ENCODE results near the gene KMT2E.

KMT2E gene

DNA sequence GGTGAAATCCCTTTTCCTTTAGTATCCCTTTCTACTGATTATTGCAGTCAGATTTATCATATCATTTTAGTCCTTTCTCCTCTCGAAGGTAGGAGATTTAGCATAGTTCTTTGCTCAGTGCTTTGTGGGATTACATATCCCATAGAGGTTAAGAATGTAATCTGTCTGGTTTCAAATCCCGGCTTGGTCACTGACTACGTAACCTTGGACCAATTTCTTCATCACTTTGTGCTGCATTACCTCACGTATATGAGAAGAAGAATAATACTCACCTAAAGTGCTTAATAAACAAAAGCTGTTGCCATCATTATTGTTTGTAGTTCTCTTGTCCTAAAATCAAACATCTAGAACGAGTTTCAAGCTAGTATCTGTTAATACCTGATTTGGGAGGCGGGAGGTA lies 74.0 kb downstream of the KMT2E start:
- no peak for DNase-seq (ENCODE audit: low read depth)

DNA sequence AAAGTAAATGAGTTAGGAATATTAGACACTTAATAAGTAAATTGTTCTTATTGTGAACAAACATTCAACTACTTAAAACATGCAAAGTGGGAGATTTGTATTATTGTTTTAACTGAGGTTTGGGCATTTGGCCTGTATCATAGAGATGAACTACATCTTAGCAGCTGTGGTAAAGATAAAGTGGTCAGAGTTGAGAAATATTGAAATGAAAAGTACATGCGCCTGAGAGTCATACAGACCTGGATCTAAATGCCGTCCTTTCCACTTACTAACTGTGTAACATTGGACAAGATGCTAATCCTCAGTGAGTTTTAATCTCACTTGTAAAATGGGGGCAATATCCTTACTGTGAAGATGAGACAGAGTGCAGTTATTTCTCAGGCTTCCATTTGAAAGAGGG lies 74.5 kb downstream of the KMT2E start:
- DNase-seq (ENCODE audit: low read depth), result no peak

DNA sequence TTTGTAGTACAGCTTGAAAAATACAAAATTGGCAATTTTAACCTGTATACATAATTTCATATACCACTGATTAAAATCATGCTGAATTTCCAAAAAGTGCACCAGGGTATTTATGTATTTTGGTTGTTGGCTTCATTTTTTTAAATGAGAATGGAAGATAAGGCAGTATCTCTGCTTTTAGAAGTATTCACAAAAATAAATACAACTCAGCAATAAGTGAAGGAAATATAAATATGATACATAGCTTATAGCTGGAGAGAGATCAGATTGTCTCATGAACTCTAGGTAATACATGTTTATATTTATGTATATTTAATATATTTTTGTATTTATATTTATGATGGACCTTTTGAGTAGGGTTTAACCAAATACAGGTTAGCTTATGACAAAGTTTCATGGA lies 81.0 kb downstream of the KMT2E start:
- DNase-seq (ENCODE audit: low read depth), result no peak

DNA sequence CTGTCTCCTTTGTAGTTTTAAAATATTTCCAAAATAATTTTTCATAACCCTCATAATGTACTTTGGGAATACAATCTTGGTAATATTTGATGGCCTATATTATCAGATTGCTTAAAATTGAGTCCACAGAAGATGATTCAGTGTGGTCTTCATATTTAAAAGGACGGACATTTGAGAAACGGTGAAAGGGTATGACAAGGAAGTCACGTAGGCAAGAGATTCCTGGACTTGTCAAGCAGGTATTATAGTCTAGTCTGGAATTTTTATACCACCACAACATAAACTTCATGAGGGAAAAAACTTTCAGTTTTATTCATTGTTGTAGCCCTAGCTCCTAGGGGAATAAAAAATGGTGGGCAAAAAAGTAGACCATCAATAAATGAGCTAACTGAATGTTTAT lies 82.3 kb downstream of the KMT2E start:
- no peak for DNase-seq (ENCODE audit: low read depth)

DNA sequence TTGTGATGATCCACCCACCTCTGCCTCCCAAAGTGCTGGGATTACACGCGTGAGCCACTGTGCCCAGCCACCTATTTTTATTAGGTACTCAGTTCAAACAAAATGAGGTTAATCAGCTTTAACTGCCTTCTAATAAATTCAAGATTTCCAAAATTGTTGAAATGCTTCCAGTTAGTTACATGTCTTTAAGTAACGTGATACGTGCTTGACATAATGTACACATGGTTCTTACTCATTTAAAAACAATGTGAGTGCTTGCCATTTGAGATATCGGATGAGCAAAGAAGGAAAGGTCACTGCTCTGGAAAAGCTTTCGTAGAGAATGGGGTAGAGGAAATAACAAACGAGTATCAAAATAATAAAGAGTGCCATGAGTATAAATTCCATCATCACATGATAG lies 83.6 kb downstream of the KMT2E start:
- DNase-seq (ENCODE audit: low read depth), result no peak

DNA sequence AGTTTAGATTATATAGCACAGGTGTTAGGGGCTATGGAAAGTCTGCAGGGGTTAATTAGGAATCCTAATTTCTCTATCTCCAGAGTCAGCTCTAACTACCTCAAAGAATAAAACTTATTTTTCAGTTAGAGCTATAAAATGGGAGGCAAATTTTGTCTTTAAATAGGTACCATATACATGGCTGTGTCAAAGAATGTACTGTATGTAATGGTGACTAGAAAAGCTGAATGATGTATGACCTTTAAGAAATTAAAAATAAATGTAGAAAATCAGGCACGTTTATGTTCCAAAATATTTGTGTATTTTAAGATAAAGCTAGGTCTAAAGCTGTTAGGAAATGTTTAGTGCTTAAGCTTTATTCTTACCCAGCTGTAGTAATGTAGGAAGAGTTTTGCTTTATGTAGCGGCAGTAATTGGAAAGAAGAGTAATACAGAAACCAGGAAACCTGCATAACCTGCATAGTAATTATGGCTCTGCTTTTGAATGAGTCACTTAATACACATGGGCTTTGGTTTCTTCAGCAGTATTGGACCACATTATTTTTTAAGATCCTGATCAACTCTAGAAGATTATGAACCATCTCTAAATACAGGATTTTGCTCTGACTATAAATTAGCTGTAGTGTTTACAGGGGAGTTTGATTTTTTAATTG lies 85.0 kb downstream of the KMT2E start:
- DNase-seq (ENCODE audit: low read depth), result no peak

DNA sequence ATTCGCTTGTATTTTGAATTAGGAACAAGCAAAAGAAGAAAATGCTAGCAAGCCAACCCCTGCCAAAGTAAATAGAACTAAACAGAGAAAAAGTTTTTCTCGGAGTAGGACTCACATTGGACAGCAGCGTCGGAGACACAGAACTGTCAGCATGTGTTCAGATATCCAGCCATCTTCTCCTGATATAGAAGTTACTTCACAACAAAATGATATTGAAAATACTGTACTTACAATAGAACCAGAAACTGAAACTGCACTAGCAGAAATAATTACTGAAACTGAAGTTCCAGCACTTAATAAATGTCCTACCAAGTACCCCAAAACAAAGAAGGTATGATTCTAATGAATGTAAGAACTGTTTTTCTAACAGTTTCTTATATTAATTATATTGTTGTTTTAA lies 87.9 kb downstream of the KMT2E start:
- DNase-seq (ENCODE audit: low read depth), result no peak

DNA sequence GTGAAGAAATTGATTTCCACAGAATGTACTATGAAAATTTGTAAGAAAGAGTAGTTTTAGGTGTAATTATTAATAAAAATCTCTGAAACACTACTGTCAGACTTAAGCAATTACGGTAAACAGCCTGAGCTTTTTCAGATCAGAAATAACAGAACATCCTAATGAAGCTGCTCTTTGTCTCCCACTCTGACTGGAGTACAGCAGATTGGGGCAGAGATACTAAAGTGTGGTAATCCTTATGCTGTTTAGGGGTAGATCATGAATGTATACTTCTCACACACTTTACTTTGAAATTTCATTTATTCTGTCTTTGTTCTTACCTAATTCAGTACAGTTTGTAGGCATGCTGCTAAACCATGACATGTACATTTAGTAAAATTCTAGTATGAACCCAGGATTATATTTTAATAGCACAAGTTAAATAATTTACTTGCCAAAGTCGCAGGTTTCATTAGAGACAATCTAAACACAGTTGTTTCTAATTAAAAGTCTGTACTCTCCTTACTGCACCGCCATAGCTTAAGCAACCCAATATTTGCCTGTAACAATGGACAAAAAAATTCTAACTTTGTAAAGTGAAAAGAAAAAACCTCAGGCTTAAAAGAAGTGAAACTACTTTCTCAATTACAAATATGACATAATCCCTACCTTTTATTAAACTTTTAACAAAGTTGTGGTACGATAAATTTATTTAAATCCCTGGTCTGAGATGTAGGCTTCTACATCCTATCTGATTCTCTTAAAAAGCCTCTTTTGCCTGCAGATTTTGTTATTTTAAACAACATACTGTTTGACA lies 88.8 kb downstream of the KMT2E start:
- no peak for DNase-seq (ENCODE audit: low read depth)

DNA sequence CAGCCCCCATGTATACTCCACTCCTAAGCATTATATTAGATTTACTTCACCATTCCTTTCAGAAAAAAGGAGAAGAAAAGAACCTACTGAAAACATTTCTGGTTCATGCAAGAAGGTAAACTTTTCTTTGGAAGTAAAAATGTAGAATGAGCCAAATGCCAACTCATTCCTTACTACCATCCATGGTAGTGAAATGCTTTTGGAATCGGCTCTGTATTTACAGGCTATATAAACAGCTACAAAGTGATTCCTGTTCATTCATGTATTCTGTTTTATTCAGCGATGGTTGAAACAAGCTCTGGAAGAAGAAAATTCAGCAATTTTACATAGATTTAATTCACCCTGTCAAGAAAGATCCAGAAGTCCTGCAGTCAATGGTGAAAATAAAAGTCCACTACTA lies 91.6 kb downstream of the KMT2E start:
- DNase-seq (ENCODE audit: low read depth), result no peak

DNA sequence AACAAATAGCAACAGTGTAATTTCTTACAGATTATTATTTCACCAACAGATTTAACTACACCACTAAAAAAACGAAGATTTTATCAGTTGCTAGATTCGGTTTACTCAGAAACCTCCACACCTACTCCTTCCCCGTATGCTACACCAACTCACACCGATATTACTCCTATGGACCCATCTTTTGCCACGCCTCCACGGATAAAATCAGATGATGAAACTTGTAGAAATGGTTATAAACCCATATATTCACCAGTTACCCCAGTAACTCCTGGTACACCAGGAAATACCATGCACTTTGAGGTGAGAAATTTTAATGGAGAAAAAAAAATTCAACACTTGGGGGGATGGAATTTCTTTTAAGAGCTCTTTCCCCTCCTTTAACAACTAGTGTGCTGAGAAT lies 92.5 kb downstream of the KMT2E start:
- DNase-seq (ENCODE audit: low read depth), result no peak

DNA sequence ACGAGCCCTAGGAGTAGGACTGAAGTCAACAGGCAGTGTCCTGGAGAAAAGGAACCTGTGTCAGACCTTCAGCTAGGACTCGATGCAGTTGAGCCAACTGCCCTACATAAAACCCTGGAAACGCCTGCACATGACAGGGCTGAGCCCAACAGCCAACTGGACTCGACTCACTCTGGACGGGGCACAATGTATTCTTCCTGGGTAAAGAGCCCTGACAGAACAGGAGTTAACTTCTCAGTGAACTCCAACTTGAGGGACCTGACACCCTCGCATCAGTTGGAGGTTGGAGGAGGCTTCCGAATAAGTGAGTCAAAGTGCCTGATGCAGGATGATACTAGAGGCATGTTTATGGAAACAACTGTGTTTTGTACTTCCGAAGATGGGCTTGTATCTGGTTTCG lies 93.5 kb downstream of the KMT2E start:
- DNase-seq (ENCODE audit: low read depth), result no peak

DNA sequence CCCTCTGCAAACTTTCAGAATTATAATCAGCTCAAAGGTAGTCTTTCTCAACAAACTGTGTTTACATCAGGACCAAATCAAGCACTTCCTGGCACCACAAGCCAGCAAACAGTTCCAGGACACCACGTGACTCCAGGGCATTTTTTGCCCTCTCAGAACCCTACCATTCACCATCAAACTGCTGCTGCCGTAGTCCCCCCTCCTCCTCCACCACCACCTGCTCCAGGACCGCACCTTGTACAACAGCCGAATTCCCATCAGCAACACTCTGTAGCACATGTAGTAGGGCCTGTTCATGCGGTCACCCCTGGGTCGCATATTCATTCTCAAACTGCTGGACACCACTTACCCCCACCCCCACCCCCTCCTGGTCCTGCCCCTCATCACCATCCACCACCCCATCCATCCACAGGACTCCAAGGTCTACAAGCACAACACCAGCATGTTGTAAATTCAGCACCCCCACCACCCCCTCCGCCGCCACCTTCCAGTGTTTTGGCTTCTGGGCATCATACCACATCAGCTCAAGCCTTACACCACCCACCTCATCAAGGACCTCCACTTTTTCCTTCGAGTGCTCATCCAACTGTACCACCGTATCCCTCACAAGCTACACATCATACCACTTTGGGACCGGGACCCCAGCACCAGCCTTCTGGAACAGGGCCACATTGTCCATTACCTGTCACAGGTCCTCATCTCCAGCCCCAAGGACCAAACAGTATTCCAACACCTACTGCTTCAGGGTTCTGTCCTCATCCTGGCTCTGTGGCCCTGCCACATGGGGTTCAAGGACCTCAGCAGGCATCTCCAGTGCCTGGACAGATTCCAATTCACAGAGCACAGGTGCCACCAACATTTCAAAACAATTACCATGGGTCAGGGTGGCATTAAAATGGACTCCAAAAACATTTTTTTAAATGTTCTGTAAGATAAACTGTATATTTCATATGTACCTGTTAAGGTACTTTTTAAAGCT lies 98.7 kb downstream of the KMT2E start:
- DNase-seq (ENCODE audit: low read depth), result no peak

DNA sequence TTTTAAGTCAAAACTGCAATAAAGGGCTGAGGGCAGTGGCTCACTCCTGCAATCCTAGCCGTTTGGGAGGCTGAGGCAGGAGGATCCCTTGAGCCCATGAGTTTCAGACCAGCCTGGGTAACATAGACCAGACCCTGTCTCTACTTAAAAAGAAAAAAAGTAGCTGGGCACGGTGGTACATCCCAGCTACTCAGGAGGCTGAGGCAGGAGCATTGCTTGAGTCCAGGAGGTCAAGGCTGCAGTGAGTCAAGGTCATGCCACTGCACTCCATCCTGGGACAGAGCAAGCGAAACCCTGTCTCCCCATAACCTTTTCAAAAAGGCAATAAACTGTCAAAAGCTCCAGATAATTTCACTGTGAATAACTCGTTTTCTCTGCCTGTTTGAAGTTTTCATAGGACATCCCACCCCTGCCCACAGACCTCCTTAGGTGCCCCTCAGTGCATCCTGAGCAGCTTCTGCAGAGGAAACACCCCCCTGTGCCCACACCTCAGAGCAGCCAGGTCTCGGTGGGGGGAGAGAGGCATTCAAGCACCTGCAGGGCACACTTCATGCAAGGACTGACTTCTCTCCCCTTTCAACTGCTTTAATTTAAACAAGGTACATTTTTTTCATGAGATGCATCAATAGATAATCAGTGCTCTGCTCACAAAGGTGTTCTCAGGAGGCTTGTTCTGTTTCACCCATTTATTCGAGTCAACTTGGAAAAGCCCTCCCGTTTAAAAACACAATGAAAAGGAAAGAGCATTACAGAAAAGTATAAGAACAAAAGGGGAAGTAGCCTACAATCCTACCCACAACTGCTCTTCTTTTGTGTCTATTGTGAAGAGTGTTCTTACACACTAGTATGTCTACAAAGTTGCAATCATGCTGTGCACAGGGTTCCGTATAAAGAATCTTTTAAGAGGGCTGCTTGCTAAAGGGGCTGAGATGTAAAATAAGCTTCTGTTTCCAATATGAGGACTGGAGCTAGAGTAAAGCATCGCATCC lies 104.9 kb downstream of the KMT2E start:
- no peak for DNase-seq (ENCODE audit: low read depth)

DNA sequence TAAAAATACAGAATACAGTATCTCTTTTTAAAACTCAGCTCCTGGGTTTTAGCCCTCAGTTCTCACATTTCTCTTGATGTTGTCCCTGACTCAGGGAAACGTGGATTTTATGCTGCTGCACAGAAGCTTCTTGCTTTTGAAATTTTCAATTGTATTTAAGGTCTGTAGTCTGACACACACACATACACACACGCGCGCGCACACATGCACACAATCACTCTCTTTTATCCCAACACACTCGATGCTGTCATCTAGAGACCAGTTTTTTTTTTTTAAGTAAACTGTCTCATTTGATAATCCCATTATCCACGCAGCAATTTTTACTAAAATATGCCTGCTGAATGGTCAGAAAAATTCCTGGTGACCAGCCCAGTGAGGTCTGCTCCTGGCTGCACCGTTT lies 108.6 kb downstream of the KMT2E start:
- no peak for DNase-seq (ENCODE audit: low read depth)

DNA sequence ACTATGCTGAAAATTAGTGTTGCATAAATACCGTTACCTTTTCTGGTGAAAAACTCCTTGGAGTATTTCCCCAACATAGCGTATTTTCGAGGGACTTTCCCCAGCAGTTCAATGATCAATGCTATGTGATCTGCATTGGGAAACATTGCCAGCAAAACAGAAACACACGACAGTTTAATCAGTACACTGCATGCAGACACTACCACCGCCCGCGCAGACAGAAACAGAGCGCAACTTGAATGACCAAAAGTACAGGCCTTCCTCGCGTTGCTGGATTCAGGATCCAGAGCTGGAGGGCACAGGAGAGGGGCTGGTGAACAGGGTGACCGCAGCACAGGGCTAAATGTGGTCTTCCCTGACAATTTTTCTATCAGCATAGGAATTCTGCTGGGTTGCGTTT lies 111.7 kb downstream of the KMT2E start:
- no peak for DNase-seq (ENCODE audit: low read depth)

DNA sequence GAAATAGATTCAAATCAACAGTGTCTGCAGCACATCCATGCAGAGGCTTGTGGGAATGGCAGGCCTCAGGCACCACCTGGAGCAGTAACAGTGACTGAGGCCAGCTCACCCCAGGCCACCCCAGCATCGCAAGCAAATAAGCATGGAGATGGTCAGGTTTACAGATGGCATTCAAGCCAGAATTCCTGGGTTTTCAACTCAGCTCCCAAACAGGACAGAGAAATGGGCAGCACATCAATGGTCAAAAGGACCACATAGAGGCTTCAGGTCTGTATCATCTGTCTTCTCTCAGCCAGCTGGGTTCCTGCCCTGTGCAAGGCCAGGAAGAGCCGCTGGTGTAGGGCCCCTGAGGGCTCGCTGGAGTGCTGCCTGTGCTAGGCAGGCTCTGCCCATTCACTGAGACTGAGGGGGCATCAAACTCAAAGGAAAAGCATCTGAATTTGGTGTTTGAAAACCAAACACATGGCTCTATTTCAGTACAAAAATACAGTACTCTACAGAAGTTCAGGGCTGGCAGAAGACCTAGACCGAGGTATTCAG lies 112.5 kb downstream of the KMT2E start:
- DNase-seq (ENCODE audit: low read depth), result no peak

DNA sequence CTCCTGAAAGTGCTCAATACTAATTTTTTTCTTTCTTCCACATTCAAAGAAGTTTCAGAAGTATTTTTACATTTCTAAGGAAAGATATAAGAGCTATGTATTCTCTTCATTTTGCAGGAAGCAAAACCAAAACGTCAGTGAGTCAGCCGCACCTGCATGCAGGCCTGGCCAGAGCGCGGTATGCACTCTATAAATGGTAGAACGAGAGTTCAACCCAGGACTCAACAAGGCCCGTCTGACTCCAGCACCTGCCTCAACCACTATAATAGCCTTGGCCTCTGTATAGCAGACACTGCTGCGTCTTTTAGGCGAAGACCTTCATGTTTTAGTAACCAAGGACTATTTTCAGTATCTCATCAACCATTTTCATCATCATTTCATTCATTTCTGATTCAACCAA lies 113.2 kb downstream of the KMT2E start:
- no peak for DNase-seq (ENCODE audit: low read depth)

DNA sequence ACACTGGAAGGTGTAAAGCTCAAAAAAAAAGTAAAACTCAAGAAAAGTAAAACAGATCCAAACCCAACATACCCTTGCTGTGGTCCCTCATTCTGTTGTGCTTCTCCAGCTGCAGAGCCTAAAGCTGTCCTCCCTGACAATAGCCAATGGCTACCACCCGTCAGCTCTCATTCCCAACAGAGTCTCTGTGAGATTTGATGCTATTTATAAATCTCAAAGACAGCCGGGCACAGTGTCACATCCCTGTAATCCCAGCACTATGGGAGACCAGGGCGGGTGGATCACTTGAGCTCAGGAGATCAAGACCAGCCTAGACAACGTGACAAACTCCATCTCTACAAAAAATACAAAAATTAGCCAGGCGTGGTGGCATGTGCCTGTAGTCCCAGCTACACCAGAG lies 116.0 kb downstream of the KMT2E start:
- no peak for DNase-seq (ENCODE audit: low read depth)

DNA sequence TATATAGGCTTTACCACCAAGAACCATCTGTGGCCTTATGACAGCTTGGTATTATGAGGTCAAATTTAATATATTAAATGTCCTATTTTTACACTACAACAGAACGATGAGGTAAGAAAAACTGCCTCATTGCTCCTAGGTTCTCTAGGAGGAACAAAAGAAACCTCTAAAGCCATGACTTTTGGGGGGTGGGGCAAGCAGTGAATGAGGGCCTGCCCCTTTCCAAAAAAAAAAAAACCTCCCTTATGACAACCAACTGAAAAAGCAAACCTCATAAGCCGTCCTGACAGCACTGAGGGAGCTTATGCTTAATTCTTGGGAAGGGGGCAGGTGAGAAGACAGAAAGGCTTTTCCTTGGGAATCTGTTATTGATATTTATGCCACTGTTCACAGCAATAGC lies 116.6 kb downstream of the KMT2E start:
- DNase-seq (ENCODE audit: low read depth), result no peak

DNA sequence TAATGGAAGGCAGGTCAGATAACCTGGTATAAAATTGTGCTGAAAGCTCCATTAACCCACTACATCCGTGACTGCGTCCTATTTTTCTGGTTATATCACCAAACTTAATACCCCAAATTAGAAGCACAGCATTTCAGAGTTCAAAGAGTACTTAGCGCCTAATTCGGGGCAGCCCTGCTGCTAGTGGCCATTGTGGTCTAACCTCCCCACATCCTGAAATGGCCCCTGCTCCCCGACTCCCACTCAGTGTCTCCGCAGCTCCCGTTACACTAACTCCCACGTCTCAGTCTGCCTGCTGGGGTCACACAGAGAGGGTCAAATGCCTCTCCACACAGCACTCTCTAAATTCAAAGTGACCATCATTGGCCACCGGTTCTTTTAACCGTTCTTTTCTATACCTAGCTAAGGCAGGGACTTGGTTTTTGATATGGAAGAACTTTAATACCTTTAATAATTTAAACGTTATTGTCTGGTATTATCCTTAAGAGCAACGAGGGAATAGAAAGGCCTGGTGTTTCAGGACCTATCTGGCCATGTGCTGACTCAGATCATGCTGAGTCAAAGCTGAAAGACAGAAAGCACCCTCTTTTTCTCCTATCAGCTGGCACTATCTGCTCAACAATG lies 117.1 kb downstream of the KMT2E start:
- no peak for DNase-seq (ENCODE audit: low read depth)

DNA sequence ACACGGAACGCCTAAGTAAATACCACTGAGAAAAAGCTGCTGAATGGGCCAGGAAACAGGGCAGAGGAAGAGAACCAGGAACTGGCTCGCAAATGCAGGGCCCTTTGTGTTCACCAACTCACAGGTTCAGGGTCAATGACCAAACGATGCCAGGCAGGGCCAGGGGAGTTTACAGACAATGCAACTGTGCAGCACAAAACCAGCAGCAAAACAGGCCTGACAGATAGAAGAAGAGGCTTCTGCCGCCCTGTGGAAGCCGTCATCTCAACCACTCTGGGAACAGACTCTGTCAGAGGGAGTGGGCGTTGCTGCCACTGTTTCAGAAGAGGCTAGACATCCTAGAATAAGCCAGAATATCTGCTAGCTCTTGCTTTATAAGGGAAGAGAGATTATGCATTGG lies 117.9 kb downstream of the KMT2E start:
- DNase-seq (ENCODE audit: low read depth), result no peak

Data from stimulated activated CD8-positive, alpha-beta memory T cell treated with anti-CD3 and anti-CD28 coated beads, Interleukin-12 subunit alpha, Interleukin-12 subunit beta, amount 100 ng/mL, for 1 hour (primary cell).